SW 1271 (cell line): ENCODE data around the gene CIAO2B.
"Not testable (repeated sequence)": the region's sequence is repeated elsewhere in the genome, so short reads cannot be mapped to it uniquely, and the experiment has no call there.

Experiments used
- DNase-seq, 2 experiments: peaks; one replicate each; lab custom pipeline; 2025; lab: John Stamatoyannopoulos, UW

Gene CIAO2B

DNA sequence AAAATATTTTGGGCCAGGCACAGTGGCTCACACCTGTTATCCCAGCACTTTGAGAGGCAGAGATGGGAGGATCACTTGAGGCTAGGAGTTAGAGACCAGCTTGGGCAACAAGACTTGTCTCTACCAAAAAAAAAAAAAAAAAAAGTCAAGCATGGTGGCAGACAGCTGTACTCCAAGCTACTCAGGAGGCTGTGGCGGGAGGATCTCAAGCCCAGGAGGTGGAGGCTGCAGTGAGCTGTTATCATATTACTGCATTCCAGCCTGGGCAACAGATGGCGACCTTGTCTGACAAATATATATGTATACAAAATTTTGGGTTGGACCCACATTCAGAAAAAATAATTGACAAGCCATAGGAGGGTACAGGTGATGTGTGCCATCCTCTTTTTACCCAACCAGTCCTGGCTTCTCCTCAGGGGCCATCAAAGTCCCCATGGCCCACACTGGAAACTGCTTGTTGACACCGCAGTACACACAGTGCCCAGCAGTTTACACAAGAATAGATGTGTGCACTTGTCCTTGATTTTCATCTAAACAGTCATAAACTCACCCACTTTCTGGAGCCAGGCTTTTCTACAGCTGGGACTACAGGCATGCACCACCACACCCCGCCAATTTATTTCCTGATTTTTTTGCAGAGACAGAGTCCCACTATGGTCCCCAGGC is 2.8 kb upstream of the CIAO2B start:
- DNase-seq: no peak

DNA sequence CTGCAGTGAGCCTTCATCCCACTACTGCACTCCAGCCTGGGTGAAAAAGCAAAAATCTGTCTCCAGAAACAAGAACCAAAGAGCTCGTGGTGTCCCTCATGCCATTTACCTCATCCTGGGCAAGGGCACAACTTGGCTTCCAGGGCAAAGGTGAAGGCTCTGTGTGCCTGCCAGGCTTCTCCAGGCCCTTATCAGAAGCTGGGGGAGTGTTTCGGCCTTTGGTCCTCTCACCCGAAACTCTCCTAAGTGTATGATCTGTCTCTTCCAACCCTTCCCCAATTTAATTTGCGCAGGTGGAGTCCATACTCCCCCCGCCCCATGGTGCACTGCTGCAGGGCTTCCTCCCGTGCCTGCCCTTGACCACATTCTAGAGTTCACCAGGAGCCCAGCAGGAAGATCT is 2.3 kb upstream of the CIAO2B start:
- no peak for DNase-seq

DNA sequence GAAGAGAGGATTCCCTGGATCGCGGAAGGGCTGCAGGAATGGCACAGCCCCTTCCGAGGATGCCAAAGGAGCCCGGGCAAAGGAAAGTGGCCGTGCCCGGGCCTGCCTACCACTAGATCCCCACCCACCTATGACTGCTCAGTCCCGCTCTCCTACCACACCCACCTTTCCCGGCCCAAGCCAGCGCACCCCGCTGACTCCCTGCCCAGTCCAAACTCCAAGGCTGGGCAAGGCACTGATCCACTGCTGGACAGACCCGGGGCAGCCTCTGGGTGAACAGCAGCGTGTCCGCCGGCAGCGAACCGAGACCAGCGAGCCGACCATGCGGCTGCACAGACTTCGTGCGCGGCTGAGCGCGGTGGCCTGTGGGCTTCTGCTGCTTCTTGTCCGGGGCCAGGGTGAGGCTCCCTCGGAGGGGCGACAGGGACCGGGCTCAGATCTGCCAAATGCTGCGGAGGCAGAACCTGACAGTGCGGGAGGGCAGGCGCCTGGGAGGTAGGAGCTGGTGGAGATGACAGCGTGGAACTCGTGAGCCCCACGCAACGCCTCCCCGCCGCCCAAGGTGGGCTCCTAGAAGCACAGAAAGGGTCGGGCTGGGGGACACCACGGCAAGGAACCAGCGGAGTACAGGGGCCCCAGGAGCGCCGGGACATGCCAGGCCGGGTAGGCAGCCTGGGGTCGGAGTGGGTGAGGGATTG is 1.3 kb upstream of the CIAO2B start, which contains the start of gene CES2:
Gene CES2, plus strand, starts transcription at position 203 of the 698 bp plus-strand sequence. Its CDS starts 120 bp downstream, at position 323.
- no peak for DNase-seq

DNA sequence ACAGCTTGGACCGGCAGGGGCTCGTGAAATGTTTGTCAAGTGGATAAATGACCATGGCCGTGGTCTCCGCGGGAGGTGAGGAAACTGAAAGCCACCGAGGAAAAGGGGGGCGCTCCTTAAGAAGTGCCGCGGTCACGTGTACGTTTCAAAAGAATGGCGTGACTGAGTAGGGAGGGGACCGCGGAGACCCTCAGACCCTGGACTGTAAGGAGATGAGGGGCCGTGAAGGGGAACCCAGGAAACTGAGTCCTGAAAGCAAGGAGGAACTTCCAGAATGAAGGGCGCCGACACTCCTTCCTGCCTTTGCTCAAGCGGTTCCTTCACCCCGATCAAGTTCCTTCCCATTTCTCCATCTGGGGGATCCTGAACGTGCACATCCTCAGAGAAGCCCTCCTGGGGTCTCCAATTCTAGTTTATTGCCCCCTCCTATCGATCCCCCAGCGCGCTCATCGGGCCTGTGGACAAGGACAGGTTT is 674 bp upstream of the CIAO2B start:
- DNase-seq: not testable (repeated sequence)

DNA sequence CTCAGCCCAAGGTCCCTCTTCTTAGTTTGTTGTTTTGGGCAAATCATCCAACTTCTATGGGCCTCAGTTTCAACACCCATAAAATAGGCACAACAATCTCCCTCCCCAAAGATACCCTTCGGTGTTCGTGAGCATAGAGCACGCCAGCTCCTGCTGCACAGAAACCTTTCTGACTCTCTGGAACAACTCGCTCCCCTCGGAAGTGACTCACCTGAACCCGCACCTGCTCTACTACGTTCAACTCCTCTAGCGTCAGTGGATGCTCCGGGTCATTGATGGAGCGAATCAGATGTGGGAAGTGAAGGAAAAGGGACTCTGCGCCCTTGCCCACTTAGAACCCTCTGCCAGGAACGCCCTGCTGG is 445 bp downstream of the CIAO2B start:
- no peak for DNase-seq

DNA sequence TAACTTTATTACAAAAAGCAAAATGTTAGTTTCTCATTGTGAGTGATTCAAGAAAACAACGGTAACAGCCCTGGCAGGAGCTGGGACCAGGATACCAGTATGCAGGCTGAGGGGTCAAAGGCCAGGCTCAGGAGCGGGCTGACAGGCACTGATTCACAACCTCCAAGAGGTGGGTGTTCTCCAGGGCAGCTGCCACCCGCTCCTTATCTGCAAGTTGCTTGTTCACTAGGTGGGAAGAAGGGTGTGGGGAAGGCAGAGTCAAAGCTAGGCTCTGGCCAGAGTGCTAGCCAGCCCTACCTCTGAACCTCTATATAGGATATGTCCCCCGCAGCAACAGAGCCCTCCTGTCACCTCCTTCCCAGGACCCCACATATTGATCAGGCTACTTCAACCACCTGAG is 2.1 kb downstream of the CIAO2B start:
- DNase-seq: no peak

DNA sequence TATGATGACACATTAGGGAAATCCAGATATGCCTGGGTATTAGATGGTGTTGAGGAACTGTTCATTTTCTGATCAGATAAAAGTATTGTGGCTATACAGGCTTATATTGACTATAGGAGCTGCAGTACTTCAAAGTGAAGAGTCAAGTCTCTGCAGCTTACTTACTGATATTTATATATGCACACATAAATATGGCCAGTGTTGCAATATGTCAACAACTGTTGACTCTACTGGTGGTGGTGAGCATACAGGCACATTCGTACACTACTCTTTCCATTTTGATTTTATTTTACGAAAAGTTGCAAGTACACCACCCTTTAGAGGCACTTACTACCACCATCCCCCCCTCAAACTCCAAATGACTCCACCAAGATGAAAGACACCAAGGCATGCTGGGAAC is 2.5 kb downstream of the CIAO2B start:
- DNase-seq: no peak

DNA sequence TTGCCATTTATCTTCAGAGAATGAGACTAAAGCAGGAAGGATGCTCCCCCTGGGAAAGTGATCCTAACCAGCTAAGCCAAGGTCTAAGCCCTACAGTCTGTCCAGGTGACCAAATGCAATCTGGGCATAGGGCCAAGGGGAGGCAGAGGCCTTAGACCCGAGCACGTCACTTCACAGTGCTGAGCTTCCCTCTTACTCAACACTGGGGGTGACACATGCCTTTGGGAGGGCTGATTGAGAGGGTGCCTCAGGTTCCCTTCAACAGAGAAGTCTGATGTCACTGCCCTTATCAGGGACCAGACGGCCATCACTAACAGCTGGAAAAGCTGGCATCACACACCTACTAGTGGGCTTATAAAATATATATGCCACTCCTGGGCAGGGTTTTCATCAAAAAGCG is 4.0 kb downstream of the CIAO2B start:
- DNase-seq: no peak

DNA sequence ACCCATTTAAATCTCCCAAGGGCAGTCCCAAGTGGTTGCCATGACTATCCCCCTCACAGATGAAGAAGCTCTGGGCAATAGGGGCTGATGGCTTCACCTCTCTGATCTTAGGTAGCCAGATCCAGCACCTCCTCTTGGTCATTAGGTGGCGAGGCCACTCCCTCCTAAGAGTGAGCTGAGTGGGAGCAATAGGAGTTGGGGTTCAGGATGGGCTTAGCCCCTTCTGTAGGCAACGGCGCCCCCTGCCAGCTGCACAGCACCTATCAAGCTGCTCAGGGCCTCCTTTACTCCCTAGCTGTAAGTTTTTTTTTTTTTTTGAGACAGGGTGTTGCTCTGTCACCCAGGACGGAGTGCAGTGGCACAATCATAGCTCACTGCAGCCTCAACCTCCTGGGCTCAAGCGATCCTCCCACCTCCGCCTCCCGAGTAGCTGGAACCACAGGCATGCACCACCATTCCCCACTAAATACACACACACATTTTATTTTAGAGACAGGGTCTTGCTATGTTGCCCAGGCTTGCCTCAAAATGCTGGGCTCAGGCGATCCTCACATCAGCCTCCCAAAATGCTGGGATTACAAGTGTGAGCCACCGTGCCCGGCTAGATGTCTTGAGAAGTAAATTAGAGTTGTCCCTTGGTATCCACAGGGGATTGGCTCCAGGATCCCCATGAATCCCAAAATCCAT is 5.4 kb downstream of the CIAO2B start:
- peak in 1 of 2 experiments; percentile 32 for DNase-seq

DNA sequence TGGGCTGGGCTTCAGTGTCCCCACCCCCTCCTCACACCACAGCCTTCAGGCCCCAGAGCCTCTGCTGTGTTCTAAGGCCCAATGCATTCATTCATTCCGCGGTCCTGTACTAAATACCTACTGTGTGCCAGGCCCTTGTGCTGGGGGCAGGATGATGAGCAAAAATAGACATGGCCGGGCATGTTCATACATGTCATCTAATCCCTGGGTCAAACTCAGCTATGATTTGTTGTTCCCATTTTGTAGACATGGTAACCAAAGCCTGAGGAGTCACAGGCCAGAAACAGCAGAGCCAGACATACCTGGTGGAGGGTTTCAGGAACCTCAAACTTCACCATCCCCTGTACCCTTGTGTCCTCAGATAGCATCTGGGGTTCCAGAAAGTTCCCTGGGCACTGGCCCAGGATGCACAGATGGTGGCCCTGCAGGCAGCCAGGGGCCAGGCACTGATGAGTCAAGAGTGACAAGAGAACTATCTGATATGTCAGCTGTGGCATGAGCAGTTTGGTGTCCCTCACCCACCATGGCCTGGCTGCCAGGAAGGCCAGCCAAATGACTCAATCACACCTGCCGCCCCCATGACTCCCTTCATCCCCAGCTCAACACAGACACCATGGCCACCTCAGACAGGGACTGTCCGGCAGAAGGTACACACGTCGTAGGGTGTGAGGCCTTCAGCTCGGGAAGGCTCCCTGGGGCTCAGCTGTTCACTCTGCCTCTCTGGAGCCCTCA is 6.1 kb downstream of the CIAO2B start:
- peak in 1 of 2 experiments; percentile 23 for DNase-seq

DNA sequence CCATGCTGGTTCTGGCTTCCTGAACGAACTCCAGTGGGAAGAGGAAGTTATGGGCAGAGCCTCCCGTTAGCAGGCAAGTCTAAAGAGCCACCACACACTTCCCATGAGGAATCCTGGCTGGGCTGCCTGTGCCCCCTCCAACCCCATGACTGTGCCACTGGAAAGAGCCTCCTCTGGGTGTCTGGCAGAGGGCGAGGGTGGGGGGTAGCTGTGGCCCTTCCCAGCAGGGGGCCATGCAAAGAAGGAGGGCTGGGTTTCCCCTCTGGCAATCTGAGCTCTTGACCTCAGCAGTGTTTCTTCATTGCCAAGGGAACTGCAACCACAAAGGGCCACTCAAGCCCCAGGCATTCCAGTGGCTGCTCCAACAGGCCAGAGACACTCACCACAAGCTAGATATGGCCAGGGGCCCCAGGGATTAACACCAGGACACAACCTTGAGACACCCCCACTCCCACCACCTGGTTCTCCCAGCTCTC is 7.2 kb downstream of the CIAO2B start:
- DNase-seq: peak; percentile 61 to 82

DNA sequence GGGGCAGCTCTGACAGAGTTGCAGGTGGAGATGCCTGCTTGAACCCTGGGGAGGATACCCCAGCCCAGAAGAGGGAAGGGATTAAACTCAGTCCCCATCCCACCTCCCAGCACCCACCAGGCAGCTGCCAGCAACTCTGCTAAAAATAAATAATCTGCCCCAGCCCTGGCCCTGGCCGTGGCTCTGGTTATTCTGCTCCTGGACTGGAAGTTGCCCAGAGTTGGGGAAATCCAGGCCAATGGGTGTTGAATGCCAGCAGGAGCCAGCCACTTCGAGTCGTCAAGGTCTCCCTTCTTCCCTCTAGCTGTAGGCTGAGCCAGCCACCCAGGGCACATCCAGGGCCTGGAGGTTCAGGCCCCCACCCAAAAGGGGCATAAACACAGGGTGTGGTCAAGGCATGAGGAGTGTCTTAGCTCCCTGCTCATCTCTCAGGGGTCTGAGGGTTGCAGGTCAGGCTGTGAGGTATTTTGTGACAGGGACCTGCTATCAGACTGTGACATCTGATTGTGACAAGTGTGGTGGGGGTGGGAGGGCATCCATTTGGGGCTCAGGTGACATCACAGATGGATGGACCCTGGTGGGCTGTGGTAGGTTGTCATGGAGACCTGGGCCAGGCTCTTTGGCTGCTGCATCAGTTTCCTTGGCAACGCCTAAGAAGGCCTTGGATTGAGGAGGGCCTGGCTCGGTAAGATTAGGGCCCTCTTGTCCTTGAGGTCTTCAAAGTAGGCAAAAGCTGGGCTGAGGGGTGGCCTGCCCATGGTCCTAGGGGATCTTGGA is 7.8 kb downstream of the CIAO2B start:
- DNase-seq: no peak

DNA sequence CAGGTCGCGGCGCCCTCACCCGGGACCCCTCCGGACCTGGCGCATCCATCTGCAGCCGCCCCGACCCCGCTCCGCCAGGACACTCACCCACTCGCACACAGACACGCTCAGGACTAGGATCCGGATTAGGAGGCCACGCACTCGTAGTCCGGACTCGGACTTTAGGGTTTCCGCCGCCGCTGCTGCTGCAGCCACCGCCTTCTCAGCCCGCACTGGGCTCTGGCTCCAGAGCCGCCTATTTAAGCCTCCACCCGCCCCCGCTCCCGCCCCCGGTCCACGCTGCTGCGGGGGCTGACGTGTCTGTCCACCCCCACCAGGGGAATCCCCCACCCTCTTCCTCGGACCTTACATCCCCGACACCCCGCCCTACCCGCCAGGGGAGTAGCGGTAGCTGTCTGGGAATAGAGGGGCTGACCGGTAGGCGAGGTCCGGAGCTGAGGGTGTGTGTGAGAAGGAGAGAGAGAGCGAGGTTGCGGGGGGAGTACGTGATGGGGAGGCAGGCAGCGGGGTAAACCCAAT is 8.8 kb downstream of the CIAO2B start, which contains the start of gene RRAD:
Gene RRAD, minus strand, starts transcription at position 214 of the 519 bp plus-strand sequence. CDS start 356 bp downstream, outside the sequence.
- no peak for DNase-seq

DNA sequence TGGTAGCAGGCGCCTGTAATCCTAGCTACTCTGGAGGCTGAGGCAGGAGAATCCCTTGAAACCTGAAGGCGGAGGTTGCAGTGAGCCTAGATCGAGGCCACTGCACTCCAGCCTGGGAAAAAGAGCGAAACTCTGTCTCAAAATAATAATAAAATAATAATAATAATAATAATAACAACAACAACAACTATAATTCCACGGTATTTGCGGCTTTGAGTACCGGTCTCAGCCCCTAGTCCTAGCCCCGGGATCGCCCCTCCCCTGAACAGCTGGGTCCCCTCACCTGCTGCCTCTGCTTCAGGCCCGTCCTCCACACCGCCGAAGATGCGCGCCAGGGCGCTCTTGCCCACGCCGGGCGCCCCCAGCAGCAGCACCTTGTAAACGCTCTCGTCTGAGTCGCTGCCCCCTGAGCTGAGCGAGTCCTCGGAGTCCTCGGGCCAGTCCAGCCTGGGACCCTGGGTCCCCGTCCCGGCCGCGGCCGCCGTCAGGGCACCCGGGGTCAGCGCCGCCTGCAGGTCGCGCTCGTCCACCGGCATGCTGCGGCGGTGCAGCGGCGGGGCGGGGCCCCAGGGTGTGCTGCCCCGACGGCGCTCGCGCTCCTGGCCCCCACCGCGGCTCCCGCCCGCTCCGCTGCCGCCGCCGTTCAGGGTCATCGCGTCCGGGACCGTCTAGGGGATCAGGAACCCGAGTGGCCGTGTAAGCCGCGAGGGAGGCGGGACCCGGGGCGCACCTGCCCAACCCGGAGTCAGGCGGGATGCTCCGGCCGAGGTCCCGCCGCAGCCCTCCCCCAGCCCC is 9.5 kb downstream of the CIAO2B start:
- no peak for DNase-seq

DNA sequence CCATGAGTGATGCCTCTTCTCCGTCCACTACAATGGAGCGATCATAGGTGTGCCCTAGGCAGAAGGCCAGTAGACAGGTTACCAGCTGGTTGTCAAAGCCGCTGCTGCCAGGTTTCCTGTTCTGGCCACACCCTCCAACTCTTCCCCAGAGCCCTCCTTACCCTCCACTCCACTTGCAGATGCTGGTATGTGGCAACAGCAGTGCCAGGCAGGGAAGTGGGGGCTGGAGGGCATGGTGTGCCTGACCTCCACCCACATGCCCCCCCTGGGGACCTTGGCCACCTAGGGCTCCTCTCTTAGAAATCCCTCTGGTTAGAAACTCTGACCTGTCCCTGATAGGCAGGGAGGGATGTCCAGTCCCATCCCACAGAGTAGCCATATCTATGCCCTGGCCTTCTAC is 10.3 kb downstream of the CIAO2B start:
- DNase-seq: no peak

DNA sequence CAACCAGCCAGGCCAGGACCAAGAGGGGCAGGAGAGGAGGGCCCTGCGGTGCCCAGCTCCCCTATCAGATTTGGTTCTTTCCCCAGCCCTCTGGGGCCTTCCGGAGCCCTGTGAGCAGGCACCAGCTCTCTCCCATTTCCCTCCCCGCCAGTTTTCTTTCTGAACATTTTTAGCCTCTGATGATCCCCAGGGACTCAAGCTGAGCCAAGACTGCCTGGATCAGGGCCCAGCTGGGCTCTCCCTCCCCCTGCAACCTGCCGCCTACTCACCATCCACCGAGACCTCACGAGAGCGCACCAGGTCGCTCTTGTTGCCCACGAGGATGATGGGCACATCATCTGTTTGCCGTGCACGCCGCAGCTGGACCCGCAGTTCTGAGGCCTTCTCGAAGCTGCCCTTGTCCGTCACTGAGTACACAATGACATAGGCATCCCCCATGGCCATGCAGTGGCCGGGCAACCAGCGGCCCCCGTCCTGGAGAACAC is 10.9 kb downstream of the CIAO2B start:
- DNase-seq: no peak

DNA sequence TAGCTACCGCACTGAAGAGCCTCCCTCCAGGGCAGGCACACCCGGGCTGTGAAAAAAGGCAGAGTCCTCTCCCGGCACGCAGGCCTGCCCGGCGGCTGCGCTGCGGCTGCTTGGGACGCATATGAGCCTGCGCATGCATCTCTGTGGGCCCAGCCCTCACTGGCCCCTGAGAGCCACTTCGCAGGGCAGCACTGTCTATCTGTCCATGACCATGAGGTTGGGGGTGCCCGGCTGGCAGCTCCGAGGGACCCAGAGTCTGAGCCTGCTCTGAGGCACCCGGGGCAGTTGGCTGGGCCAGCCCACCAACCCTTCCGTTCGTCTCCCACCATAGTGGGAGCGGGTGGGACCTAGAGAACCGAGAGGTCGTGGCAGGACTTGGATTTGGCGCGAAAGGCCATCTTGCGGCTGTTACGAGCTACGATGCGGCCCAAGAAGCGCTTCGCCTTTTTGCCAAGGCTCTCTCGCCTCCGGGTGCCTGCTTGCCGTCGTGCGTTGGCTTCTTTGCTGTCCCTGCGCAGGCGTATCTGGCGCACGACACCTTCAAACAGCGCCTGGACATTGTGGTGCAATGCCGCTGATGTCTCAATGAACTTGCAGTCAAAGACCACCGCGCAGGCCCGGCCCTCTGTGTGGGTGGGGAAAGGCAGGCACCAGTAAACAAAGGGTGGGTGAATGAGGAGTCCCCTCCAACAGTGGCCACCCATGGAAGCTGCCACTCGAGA is 12.3 kb downstream of the CIAO2B start:
- no peak for DNase-seq

DNA sequence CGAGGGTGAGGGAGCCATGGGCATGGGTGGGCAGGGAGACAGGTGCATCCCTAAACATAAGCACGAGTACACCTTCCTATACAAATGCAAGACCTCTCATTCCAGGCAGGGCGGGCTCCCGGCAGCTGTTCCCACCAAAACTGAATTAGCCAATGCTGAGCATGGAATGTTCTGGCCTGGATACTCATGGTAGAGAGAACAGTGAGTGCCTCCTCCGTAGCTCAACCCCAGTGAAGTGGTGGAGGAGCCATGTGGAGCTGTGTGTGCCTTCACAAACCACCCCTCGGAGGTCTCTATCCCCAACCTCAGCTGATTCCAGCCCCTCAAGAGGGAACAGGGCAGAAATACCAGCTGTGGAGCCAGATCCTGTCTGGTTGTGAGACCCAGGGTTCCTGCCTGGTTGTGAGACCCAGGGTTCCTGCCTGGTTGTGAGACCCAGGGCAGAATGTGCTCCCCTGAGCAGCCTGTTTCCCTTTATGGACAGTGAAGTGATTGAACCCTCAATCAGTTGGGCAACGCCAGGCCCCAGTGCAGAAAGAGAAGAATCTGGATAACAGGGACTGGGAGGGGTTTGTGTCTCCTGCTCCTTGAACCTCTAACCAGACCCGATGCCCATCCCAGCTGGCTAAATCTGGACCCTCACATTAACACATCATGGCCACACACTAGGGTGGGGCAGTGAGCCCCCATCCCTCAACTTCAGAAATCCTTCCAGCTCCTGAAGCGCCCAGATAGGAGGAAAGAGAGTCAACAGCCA is 13.1 kb downstream of the CIAO2B start:
- no peak for DNase-seq

DNA sequence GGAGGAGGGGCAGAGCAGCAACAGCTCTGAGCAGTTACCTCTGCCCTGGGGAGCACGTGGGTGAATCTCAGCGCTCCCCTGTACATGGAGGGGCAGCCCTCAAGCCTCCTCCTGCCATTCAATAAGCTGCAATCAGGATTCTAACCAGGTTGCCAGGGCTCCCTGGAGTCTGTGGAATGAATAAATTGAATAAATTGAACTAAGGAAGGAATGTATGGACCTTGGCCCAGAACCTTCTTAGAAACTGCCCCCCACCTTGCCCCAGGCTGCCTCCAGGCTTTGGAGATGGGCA is 14.0 kb downstream of the CIAO2B start:
- DNase-seq: no peak
